ENCODE data around the gene COL18A1.
"Not testable (repeated sequence)": the region's sequence is repeated elsewhere in the genome, so short reads cannot be mapped to it uniquely, and the experiment has no call there.

The COL18A1 gene

GRCh38 chr21:45441431-45442255, 36.7 kb downstream of the COL18A1 start:
- DNase-seq (ENCODE audit: low spot score) = no peak

GRCh38 chr21:45442276-45442675, 37.3 kb downstream of the COL18A1 start:
- no peak for DNase-seq (ENCODE audit: low spot score)

GRCh38 chr21:45442686-45443594, 38.0 kb downstream of the COL18A1 start:
- not testable (repeated sequence) for DNase-seq (ENCODE audit: low spot score)

GRCh38 chr21:45443595-45444181, 38.7 kb downstream of the COL18A1 start:
- DNase-seq (ENCODE audit: low spot score) = no peak

GRCh38 chr21:45444385-45444784, 39.4 kb downstream of the COL18A1 start:
- no peak for DNase-seq (ENCODE audit: low spot score)

- DNase-seq (ENCODE audit: low spot score) = no peak
These were observed 40.4 kb downstream of the COL18A1 start for GRCh38 chr21:45445369-45445768.

GRCh38 chr21:45447821-45448220, 42.9 kb downstream of the COL18A1 start:
- no peak for DNase-seq (ENCODE audit: low spot score)

- DNase-seq (ENCODE audit: low spot score) = no peak
These were observed 43.4 kb downstream of the COL18A1 start for GRCh38 chr21:45448283-45448809.

GRCh38 chr21:45448810-45449657, 44.1 kb downstream of the COL18A1 start:
- no peak for DNase-seq (ENCODE audit: low spot score)

- DNase-seq (ENCODE audit: low spot score) = no peak
These were observed 44.9 kb downstream of the COL18A1 start for GRCh38 chr21:45449658-45450422.

- no peak for DNase-seq (ENCODE audit: low spot score)
These were observed 45.6 kb downstream of the COL18A1 start for GRCh38 chr21:45450423-45451090.

- no peak for DNase-seq (ENCODE audit: low spot score)
These were observed 46.3 kb downstream of the COL18A1 start for GRCh38 chr21:45451091-45451740.

- no peak for DNase-seq (ENCODE audit: low spot score)
These were observed 46.8 kb downstream of the COL18A1 start for GRCh38 chr21:45451771-45452182.

- DNase-seq (ENCODE audit: low spot score) = no peak
These were observed 47.8 kb downstream of the COL18A1 start for GRCh38 chr21:45452696-45453307.

GRCh38 chr21:45453308-45453950, 48.5 kb downstream of the COL18A1 start:
- DNase-seq (ENCODE audit: low spot score) = no peak

GRCh38 chr21:45454060-45454925, 49.3 kb downstream of the COL18A1 start:
- no peak for DNase-seq (ENCODE audit: low spot score)

- DNase-seq (ENCODE audit: low spot score) = no peak
These were observed 50.1 kb downstream of the COL18A1 start for GRCh38 chr21:45454926-45455673.

Data from putamen (tissue), 1 donor.